Measurements from ENCODE around the gene NHERF1.

The NHERF1 gene

GRCh38 chr17:74748529-74749278 is at the start of gene NHERF1:
Gene NHERF1 (plus strand): TSS chr17:74748628. CDS start chr17:74748847, 219 bp downstream.
- peak; percentile 86 to 91 for DNase-seq (ENCODE audit: low read depth in 2 of 2)

- no peak for DNase-seq (ENCODE audit: low read depth in 2 of 2)
Measured at GRCh38 chr17:74699236-74699635, 49.2 kb upstream of the NHERF1 start.

- DNase-seq (ENCODE audit: low read depth in 2 of 2) = no peak
Measured at GRCh38 chr17:74702116-74702871, 46.1 kb upstream of the NHERF1 start.

- no peak for DNase-seq (ENCODE audit: low read depth in 2 of 2)
Measured at GRCh38 chr17:74703311-74703710, 45.1 kb upstream of the NHERF1 start.

- DNase-seq (ENCODE audit: low read depth in 2 of 2) = no peak
Measured at GRCh38 chr17:74704544-74704943, 43.9 kb upstream of the NHERF1 start.

- DNase-seq (ENCODE audit: low read depth in 2 of 2) = no peak
Measured at GRCh38 chr17:74711058-74711824, 37.2 kb upstream of the NHERF1 start.

GRCh38 chr17:74712301-74712700 is 36.1 kb upstream of the NHERF1 start:
- no peak for DNase-seq (ENCODE audit: low read depth in 2 of 2)

- no peak for DNase-seq (ENCODE audit: low read depth in 2 of 2)
Measured at GRCh38 chr17:74712756-74713155, 35.7 kb upstream of the NHERF1 start, which contains the start of gene CD300LF. Gene CD300LF (minus strand): TSS chr17:74712923. CDS start chr17:74712866, 57 bp downstream.

- DNase-seq (ENCODE audit: low read depth in 2 of 2) = no peak
Measured at GRCh38 chr17:74713171-74713755, 35.2 kb upstream of the NHERF1 start.

- no peak for DNase-seq (ENCODE audit: low read depth in 2 of 2)
Measured at GRCh38 chr17:74715144-74715543, 33.3 kb upstream of the NHERF1 start.

- DNase-seq (ENCODE audit: low read depth in 2 of 2) = no peak
Measured at GRCh38 chr17:74720506-74720905, 27.9 kb upstream of the NHERF1 start.

- DNase-seq (ENCODE audit: low read depth in 2 of 2) = no peak
Measured at GRCh38 chr17:74722782-74723181, 25.6 kb upstream of the NHERF1 start.

GRCh38 chr17:74723891-74724290 is 24.5 kb upstream of the NHERF1 start:
- DNase-seq (ENCODE audit: low read depth in 2 of 2) = no peak

GRCh38 chr17:74725111-74725510 is 23.3 kb upstream of the NHERF1 start:
- no peak for DNase-seq (ENCODE audit: low read depth in 2 of 2)

- no peak for DNase-seq (ENCODE audit: low read depth in 2 of 2)
Measured at GRCh38 chr17:74728033-74728701, 20.3 kb upstream of the NHERF1 start.

GRCh38 chr17:74728702-74729075 is 19.7 kb upstream of the NHERF1 start:
- DNase-seq (ENCODE audit: low read depth in 2 of 2) = no peak

- no peak for DNase-seq (ENCODE audit: low read depth in 2 of 2)
Measured at GRCh38 chr17:74729368-74729767, 19.1 kb upstream of the NHERF1 start.

GRCh38 chr17:74729866-74730265 is 18.6 kb upstream of the NHERF1 start:
- no peak for DNase-seq (ENCODE audit: low read depth in 2 of 2)

- no peak for DNase-seq (ENCODE audit: low read depth in 2 of 2)
Measured at GRCh38 chr17:74730491-74731346, 17.7 kb upstream of the NHERF1 start.

- DNase-seq (ENCODE audit: low read depth in 2 of 2) = no peak
Measured at GRCh38 chr17:74731347-74731605, 17.2 kb upstream of the NHERF1 start.
